C4-2B (cell line): ENCODE data around the gene PTPRM.

ENCODE experiments used
- ZFX ChIP-seq: fragments of 450-650 bp; IDR thresholded peaks from 2 replicates; pipeline ENCODE4 v1.6.1; 2017
- TF ChIP-seq, protein P1 (sequence below): fragments of 450-650 bp; conservative IDR thresholded peaks from 2 replicates; pipeline ENCODE4 v1.5.1; 2017; ENCODE audit warnings: mild to moderate bottlenecking

GRCh38 chr18:7532942-7533341 lies 34.2 kb upstream of the PTPRM start:
- TF ChIP-seq, protein P1, sequence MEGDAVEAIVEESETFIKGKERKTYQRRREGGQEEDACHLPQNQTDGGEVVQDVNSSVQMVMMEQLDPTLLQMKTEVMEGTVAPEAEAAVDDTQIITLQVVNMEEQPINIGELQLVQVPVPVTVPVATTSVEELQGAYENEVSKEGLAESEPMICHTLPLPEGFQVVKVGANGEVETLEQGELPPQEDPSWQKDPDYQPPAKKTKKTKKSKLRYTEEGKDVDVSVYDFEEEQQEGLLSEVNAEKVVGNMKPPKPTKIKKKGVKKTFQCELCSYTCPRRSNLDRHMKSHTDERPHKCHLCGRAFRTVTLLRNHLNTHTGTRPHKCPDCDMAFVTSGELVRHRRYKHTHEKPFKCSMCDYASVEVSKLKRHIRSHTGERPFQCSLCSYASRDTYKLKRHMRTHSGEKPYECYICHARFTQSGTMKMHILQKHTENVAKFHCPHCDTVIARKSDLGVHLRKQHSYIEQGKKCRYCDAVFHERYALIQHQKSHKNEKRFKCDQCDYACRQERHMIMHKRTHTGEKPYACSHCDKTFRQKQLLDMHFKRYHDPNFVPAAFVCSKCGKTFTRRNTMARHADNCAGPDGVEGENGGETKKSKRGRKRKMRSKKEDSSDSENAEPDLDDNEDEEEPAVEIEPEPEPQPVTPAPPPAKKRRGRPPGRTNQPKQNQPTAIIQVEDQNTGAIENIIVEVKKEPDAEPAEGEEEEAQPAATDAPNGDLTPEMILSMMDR: no peak
- no peak for TF ChIP-seq ZFX
